ENCODE measurements around the gene PIGX.

Gene PIGX

DNA sequence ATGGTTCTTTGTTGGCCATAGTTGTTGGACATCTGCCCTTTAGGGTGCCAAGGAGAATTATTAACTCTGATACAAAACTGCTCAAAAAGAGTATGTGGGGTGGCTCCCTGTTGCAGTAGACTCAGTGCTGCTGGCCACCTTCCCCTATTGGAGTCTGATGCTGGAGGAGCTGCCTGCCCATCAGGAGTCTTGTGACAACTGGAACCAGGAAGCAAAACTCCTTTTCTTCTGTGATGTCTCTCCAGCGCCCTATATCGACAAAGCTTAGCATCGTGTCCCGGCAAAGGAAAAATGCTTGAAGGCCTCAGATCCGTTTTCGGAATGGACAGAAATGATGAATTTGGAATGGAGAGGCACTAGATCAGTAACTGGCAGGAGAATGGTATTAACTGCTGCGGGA is 51.0 kb downstream of the PIGX start:
- DNase-seq: peak in 1 of 2 donors; percentile 17

- no peak for DNase-seq
Observed at GRCh38 chr3:196765454-196765853, 53.3 kb downstream of the PIGX start.

DNA sequence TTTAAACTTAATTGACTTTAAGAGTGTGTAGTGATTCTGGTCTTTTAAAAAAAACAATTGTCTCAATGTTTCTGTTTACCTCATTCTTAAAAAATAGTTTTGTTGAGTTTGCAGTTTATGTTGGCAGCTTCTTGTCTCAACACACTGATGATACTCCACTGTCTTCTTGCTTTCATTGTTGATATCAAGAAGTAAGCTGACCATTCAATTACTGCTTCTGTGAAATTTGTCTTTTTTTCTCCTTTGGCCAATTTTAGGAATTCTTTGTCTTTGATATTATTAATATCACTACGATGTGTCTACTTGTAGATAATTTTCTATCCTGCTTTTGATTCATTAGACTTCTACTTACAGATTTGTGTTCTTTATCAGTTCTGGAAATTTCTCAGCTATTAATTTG is 58.9 kb downstream of the PIGX start:
- DNase-seq: no peak

DNA sequence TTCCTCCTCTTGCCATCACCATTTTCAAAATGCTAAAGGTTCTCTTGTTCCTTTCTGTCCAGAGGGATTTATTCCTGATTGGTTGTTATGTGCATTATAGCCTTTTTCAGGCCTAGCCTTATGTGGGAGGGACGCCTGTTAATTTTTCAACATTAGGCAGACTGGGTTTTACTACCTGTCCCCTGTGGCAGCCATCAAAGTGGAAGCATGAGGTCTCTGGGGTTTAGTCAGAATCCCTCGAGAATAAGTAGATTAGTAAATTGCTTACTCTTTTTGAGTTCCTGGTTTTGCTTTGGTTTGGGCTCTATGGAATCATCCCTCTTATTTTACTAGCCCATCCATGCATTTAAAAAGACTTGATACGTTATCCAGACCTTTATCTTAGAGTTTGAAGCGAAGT is 59.9 kb downstream of the PIGX start:
- DNase-seq: no peak

GRCh38 chr3:196772897-196773296 is 60.7 kb downstream of the PIGX start:
- DNase-seq: peak in 1 of 2 donors; percentile 80

- DNase-seq: no peak
Observed at GRCh38 chr3:196774191-196774820, 62.1 kb downstream of the PIGX start.

DNA sequence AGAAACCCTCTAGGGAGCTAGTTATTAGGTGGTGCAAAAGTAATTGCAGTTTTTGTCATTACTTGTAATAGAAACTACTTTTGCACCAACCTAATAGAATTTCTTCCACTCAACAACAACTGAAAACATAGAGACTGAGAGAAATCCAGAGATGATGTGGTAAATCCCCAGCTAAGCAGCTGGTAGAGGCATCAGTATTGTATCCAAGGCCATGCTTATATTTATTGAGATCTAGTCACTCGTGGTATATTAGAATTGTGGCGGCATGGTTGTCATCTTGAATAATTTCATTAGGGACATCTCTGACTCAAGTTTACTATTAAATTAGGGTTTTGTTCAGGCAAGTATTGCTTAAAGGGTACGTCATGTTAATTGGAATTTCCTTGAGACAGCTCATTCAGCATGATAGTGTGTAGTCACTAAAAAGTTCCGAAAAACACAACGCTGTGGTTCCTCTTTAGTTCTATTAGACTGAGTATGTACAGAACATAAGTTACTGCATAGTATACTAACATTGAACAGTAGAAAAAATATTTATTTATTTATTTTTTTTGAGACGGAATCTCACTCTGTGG is 62.8 kb downstream of the PIGX start:
- no peak for DNase-seq

GRCh38 chr3:196775938-196776337 is 63.8 kb downstream of the PIGX start:
- DNase-seq: no peak

DNA sequence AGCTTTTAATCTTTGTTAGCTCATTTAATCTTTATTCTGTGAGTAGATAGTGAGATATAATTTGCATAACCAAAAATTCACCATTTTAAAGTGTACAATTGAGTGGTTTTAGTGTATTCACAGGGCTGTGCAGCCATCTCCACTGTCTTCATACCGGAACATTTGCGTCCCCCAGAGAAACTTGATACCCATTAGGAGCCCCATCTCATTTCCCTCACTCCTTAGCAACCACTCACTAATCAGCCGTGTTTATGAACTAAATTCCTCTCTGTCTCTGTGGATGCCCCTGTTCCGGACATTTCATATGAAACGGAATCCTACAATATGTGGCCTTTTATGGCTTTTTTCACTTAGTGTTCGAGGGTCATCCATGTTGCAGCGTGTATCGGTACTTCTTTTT is 65.7 kb downstream of the PIGX start:
- no peak for DNase-seq

- DNase-seq: no peak
Observed at GRCh38 chr3:196778755-196779154, 66.6 kb downstream of the PIGX start.

DNA sequence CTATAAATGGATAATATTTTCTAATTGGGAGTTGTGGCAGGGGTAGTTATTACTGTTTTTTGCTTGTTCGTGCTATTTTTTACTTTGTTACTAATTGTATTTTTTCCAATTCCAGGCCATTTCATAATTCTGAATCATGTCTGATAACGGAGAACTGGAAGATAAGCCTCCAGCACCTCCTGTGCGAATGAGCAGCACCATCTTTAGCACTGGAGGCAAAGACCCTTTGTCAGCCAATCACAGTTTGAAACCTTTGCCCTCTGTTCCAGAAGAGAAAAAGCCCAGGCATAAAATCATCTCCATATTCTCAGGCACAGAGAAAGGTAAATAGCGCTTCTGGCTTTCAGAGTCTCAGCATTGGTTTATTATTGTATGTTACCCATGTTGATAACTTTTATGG is 70.3 kb downstream of the PIGX start:
- DNase-seq: no peak

Data from hippocampal formation (tissue), 2 donors.